Activated T-cell treated with anti-CD3 and anti-CD28 coated beads, Interleukin-2, amount 50 U/mL, for 4 hours (primary cell): Measurements from ENCODE around the gene SNX11. TPM values are rescaled to one million over a fixed set of nuclear protein-coding genes. Genes with fewer than 3 reads are reported as not detected.

Experiments
- ATAC-seq, 2 donors: fragments of 200-7000 bp; cut with Tn5 transposase; one replicate each; pipeline ENCODE4 v1.10.0; 2021
- DNase-seq: peaks from one replicate; pipeline ENCODE4 v3.0.0-alpha.2; 2020
- H3K27me3 Mint-ChIP-seq: one replicate; pipeline ENCODE4 v1.8.0; 2021; ENCODE audit warnings: low read depth, mixed read lengths
- H3K36me3 Mint-ChIP-seq: one replicate; pipeline ENCODE4 v1.8.0; 2022; ENCODE audit warnings: mixed read lengths; ENCODE audit not compliant: insufficient read depth
- H3K4me1 Mint-ChIP-seq: one replicate; pipeline ENCODE4 v1.8.0; 2021; ENCODE audit warnings: low read depth, mixed read lengths
- H3K4me3 Mint-ChIP-seq: one replicate; pipeline ENCODE4 v1.8.0; 2021; ENCODE audit warnings: mild to moderate bottlenecking, moderate library complexity, mixed read lengths
- H3K9me3 Mint-ChIP-seq: one replicate; pipeline ENCODE4 v1.8.0; 2021; ENCODE audit warnings: mixed read lengths
- total RNA-seq, 3 donors: library from RNA; stranded (reverse); gene quantifications; one replicate each; pipeline ENCODE4 v1.2.1, GENCODE V29; 2021

Gene SNX11
- total RNA-seq, 3 donors from 2014 or later: 30.5 to 41.9 (median 30.9) TPM

DNA sequence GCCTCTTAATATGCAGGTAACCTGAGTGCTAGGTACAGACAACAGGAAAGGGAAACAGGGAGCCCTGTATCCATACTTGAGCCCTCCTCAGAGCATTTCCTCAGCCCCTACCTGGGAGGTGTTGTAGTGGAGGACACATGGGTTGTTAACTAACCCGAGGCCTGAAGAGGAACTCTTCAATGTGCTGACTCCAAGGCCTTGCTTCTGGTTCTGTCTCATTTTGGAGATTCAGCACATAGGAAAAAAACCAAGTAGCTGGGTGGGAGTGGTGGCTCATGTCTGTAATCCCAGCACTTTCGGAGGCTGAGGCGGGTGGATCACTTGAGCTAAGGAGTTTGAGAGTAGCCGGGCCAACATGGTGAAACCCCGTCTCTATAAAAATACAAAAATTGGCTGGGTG is 24.8 kb downstream of the SNX11 start:
- Mint-ChIP-seq H3K4me3 (no peak overlapping the region), H3K36me3 (peaks cover 8% of the 10 kb centered on the region), H3K4me1 (no peaks in the 10 kb centered on the region), H3K27me3 (no peaks in the 10 kb centered on the region), H3K9me3 (no peaks in the 10 kb centered on the region)
- DNase-seq (no peak), ATAC-seq (no peak)

DNA sequence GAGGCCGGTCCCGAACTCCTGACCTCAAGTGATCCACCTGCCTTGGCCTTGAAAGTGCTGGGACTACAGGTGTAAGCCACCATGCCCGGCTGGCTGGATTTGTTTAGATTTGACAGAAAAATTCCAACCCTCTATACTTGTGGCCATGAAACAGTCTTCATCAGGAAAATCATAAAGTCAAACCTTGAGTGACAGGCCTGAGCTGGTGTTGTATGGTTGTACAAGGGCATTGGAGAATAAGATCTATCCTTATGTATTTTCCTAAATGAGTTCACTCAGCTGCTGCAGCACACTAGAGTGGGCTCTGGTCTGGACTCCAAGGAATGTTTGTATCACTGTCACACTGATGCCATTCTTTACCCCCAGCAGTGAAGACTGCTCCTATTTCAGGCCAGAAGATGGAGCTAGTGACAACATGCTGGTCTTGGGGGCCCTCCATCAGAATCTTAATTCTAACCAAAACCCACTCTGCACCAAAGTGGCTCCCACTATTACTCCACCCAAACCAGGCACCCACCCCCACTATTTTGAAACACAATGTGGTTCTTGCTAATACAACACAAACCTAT is 27.4 kb downstream of the SNX11 start:
- H3K4me3 Mint-ChIP-seq: no peak overlapping the region
- H3K27me3 Mint-ChIP-seq: no peaks in the 10 kb centered on the region
- peaks cover 16% of the 10 kb centered on the region for H3K36me3 Mint-ChIP-seq
- H3K4me1 Mint-ChIP-seq: peaks cover 5% of the 10 kb centered on the region
- H3K9me3 Mint-ChIP-seq: no peaks in the 10 kb centered on the region
- DNase-seq (no peak), ATAC-seq (no peak)

DNA sequence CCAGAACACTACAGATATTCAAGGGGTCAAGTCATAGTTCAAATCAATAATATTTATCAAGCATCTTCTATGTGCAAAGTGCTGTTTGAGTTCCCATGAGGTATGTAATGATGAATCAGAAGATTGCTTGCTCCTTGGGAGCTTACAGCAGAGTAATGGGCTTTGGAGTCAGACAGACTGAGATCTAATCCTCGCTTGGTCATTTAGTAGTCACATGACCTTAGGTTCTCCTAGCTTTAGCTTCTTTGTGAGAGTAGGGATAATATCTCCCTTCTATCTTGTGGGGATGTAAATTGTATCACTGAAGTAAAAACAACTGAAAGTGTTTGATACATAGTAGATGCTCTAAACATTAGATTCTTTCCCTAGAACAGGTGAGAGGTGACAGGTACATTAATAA is 30.1 kb downstream of the SNX11 start:
- peaks cover 10% of the 10 kb centered on the region for H3K4me1 Mint-ChIP-seq
- ATAC-seq: no peak
- no peaks in the 10 kb centered on the region for H3K27me3 Mint-ChIP-seq
- peaks cover 16% of the 10 kb centered on the region for H3K36me3 Mint-ChIP-seq
- H3K9me3 Mint-ChIP-seq: no peaks in the 10 kb centered on the region
- H3K4me3 Mint-ChIP-seq: no peak overlapping the region
- no peak for DNase-seq

DNA sequence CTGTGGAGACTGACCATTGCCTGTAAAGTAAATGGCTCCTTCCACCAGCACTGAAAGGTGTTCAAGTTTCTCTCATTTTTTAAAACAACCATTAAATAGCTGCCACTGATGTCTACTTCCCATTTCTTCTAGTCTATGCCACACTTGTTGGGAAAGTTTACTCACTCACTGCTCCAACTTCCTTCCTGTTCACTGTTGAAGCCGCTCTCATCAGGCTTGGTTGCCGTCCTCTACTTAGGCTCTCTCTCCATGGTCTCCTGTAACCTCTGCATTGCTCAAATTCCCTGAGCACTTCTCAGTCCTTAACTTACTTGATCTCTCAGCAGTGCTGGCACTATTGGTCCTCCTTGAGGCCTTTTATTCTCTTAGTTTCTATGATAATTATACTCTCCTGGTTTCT is 32.4 kb downstream of the SNX11 start:
- peaks cover 10% of the 10 kb centered on the region for H3K4me1 Mint-ChIP-seq
- no peak for DNase-seq
- H3K4me3 Mint-ChIP-seq: no peak overlapping the region
- no peaks in the 10 kb centered on the region for H3K9me3 Mint-ChIP-seq
- no peak for ATAC-seq
- peaks cover 14% of the 10 kb centered on the region for H3K36me3 Mint-ChIP-seq
- H3K27me3 Mint-ChIP-seq: no peaks in the 10 kb centered on the region

DNA sequence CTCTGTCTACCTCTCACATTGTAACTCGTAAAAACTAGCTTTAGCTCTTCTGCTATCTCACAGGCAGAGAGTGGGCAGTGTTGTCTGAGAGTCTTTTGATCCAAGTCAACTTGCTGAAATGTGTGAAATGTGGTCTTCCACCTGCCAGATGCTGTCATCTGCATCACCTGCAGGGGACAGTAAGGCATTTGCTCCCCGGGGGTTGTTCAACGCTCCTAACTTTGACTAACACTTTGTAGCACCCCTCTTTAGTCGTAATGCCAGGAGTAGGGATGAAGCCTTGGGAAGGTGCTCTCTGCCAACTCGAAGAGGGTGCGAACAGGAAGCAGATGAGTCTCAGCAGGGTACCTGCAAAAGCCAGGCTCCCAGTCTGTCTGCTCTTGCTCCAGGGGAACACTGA is 36.1 kb downstream of the SNX11 start:
- Mint-ChIP-seq H3K27me3 (no peaks in the 10 kb centered on the region), H3K4me3 (no peak overlapping the region), H3K9me3 (no peaks in the 10 kb centered on the region), H3K4me1 (peaks cover 10% of the 10 kb centered on the region), H3K36me3 (peaks cover 16% of the 10 kb centered on the region)
- no peak for ATAC-seq
- DNase-seq: no peak

DNA sequence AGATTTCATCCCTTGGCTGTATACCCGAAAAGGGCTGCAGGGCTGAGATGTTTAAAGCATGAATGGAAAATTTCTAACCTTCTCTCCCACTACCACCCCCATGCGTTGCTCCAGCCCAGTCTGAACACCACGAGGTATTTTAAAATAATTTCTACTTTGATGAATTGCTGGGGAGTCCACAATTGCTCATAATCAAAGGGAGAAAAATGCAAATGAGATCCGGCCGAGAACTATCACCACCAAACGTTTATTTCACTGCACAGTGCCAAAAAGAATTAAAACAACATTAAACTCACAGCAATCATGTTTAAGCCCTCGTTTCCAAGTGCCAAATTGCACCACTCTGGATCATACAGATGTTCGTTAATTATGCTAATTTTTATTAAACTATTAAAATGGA is 36.7 kb downstream of the SNX11 start:
- ATAC-seq: no peak

DNA sequence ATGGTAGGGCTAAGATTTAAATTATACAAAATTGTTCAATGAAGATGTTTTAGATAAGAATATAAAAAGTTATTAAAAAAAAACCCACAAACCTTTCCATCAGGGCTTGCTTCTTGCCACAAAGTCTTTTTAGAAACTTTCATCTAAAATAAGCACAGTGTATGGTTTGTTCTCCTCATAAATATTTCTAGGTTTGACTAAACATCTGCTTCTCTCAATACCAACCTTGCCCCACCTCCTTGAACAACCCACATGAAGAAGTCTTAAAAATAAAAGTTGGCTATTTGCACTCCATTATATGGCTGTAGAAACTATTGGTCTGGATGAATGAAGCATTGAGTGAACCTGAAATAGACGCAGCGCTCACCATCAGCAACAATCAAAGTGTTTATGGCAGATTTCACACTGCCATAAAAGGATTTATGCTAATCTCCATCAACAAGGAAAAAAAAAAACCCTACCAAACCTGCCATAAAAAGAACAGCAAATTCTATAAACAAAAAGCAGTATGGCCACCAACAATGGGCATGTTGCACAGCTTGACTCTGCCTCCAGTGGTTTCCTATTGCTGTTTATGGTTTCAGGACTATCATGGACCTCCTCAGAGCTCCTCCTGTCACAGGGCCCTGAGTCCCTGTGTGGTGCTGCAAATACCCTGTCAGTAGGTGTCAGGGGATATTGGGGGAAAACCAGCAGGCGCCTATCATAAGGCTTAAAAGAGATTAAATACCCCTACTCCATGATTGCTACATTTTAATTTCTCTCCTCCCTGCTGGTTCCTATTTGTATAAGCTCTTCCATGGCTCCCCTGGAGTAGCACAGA is 37.6 kb downstream of the SNX11 start:
- H3K4me3 Mint-ChIP-seq: no peak overlapping the region
- no peaks in the 10 kb centered on the region for H3K27me3 Mint-ChIP-seq
- peaks cover 3% of the 10 kb centered on the region for H3K4me1 Mint-ChIP-seq
- DNase-seq (no peak), ATAC-seq (no peak)
- H3K9me3 Mint-ChIP-seq: no peaks in the 10 kb centered on the region
- peaks cover 16% of the 10 kb centered on the region for H3K36me3 Mint-ChIP-seq

More for the DNA sequence above, 36.7 kb downstream of the SNX11 start:
- H3K4me1 Mint-ChIP-seq: peaks cover 10% of the 10 kb centered on the region
- peaks cover 21% of the 10 kb centered on the region for H3K36me3 Mint-ChIP-seq
- no peak overlapping the region for H3K4me3 Mint-ChIP-seq
- H3K9me3 Mint-ChIP-seq: no peaks in the 10 kb centered on the region
- H3K27me3 Mint-ChIP-seq: no peaks in the 10 kb centered on the region
- DNase-seq: no peak

DNA sequence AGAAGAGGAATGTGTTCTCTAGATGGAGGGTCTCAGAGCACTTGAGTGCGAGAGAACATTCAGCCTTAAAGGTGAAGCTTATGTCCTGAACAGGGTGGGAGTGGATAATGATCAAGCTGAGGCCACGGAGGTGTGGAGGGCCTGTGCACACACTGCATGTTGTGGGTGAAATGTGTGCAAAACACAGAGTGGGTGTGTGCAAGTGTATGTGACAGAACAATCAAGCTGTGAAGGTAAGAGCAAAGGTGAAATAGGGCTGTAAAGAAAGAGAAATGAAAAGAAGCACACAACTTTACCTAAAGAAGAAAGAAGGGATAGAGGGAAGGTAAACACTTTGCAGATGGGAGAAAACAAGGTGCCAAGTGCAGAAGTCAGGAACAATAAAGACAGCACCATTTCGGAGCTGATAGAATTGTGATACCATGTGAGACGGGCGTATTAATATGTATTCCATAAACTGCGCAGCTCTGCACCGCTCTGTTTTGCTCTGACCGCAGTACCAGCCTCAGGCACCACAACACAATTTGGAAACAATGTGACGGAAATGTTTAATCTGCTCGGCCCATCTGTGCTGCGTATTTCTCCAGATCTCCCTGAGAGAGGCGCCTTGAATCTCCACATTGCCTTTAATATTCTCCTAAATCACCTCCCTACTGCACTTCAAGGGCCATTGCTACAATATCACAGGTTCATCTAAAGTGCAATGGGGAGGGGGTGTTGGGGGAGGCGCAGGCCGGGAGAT is 40.6 kb downstream of the SNX11 start:
- no peaks in the 10 kb centered on the region for H3K4me1 Mint-ChIP-seq
- H3K36me3 Mint-ChIP-seq: peaks cover 23% of the 10 kb centered on the region
- no peak overlapping the region for H3K4me3 Mint-ChIP-seq
- no peaks in the 10 kb centered on the region for H3K27me3 Mint-ChIP-seq
- DNase-seq (no peak), ATAC-seq (no peak)
- no peaks in the 10 kb centered on the region for H3K9me3 Mint-ChIP-seq

DNA sequence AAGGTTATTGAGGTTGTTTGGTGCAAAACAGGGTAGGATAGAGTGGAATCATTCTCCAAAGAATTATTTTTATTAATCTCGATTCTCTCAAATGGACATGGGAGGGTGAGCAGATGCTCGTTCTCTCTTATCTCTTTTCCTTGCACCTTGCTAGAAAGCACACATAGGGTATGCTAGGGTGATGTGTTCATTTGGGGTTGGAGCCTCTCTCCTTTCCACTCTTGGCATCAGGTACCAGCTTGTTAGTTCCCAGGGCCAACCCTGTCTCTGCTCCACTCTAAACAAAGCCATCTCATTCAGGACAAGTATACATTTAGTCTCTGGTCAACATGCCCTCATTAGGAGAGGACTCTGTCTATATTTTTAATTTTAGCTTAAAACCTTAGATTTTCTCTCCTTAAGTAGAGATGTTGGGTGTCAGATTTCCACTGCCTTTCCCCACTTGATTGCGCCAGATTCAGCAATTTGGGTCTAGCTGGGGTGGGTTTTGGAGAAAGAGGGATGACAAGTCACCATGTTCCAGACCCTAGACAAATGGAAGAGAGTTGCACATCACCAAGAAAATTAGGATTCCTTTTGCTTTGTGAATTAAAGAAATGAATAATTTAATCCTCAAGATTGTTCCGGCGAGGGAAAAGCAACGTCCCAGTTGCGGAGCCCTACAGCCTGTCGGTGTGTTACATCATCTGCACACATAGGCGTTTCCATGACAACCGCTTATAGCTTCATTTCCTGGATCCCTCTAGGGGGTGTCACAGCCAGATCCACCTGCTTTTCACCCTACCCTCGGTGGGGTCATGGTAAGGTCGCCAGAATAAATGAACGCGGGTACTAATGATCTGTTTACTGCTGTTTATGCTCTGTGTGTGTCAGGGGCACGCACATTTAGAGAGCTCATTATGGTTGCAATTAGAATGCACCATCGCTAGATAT is 41.6 kb downstream of the SNX11 start:
- H3K4me3 Mint-ChIP-seq: no peak overlapping the region

DNA sequence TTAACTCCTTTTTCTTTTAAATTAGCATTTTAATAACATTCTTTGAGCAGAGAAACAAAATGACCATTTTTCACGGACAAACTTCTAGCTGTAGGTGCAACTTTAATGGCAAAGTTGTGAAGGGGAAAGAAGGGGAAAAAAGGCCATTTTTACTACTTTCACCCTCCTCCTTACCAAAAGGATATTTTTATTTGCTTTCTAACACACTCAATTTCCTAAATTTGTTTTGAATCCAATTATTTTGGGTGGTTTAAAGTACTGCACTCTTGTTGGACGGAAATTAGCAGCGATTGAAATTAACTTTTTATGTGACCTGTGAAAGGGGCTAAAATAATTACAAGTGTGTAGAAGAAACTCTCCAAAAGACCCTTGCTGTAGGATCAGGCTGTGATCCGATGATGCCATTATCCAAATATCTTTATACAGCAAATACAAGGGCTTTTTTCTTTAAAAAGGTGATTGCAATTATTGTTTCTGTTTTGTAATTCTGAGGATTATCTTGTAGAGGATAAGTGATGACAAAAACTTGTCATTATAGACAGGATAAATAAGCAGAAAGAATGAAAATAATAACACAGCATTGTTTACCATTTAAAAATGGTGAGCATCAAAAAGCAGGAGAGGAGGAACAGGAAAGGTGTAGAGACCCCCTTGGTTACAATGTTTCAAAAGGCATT is 42.4 kb downstream of the SNX11 start:
- DNase-seq (no peak), ATAC-seq (no peak)
- Mint-ChIP-seq H3K4me1 (no peaks in the 10 kb centered on the region), H3K27me3 (no peaks in the 10 kb centered on the region), H3K4me3 (no peak overlapping the region), H3K36me3 (peaks cover 20% of the 10 kb centered on the region), H3K9me3 (no peaks in the 10 kb centered on the region)

More for the DNA sequence above, 41.6 kb downstream of the SNX11 start:
- Mint-ChIP-seq H3K27me3 (no peaks in the 10 kb centered on the region), H3K9me3 (no peaks in the 10 kb centered on the region), H3K36me3 (peaks cover 22% of the 10 kb centered on the region), H3K4me1 (no peaks in the 10 kb centered on the region)
- DNase-seq: no peak
- no peak for ATAC-seq

DNA sequence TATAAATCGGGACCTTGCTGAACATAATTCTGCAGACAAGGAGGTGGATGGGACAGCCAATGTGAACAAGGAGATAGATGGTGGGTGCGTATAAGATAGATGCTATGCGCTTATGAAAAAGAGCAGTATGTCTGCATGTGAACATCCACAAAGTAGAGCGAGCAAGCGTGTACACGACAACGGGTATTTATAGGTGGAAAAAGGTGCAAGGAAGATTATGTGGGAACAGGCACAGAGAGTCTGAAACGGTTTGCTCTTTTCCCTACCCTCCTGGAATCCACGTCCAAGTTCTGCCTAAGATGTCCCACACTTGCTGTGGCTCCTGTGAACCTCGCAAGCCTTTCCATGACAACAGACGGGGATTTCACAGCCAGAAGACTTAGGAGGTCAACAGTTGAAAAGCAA is 43.0 kb downstream of the SNX11 start:
- no peaks in the 10 kb centered on the region for H3K9me3 Mint-ChIP-seq
- no peaks in the 10 kb centered on the region for H3K4me1 Mint-ChIP-seq
- H3K27me3 Mint-ChIP-seq: no peaks in the 10 kb centered on the region
- ATAC-seq (no peak), DNase-seq (no peak)
- peaks cover 20% of the 10 kb centered on the region for H3K36me3 Mint-ChIP-seq
- H3K4me3 Mint-ChIP-seq: no peak overlapping the region

DNA sequence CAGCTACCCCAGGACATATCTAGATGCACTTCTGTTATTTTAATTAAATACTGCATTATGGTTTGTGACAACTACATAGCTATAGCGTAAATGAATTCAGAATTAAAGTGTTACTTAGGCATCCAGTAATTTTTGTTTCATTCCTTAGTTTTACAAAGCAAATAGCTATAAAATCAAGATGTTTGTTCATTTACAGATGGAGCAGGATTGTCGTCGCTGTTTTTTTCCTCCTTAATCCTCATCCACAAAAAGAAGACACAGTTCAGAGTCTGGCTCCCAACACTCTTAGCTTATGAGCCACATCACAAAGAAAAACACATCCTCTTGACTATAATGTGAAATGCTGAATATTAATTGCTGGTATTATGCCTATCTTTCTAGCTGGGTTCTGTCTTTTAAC is 43.7 kb downstream of the SNX11 start:
- no peaks in the 10 kb centered on the region for H3K27me3 Mint-ChIP-seq
- no peaks in the 10 kb centered on the region for H3K4me1 Mint-ChIP-seq
- H3K9me3 Mint-ChIP-seq: no peaks in the 10 kb centered on the region
- no peak overlapping the region for H3K4me3 Mint-ChIP-seq
- ATAC-seq: no peak
- H3K36me3 Mint-ChIP-seq: peaks cover 18% of the 10 kb centered on the region
- DNase-seq: no peak

DNA sequence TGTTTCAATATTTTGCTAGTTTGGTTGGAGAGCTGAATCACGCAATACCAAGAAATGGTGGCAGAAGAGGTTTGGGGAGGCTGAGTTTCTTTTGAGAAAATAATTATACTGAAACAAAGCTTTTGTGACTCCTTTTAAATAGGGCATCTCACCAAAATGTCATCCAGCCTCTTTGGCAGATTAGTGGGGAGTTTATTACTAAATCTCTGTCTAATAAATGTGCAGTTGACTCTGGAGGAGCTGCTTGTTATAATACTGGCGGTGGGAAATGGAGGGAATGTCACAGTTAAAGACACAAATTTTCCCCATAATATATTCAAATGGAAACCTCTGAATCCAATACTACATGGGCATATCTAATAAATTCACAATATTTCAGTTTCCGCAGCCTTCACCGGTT is 44.7 kb downstream of the SNX11 start:
- Mint-ChIP-seq H3K4me1 (no peaks in the 10 kb centered on the region), H3K27me3 (no peaks in the 10 kb centered on the region), H3K4me3 (no peak overlapping the region), H3K9me3 (no peaks in the 10 kb centered on the region), H3K36me3 (peaks cover 23% of the 10 kb centered on the region)
- ATAC-seq: no peak
- no peak for DNase-seq
